GM12873 (cell line): Measurements from ENCODE around the gene CA10.

ENCODE experiments used
- TF ChIP-seq, protein P1 (sequence below): IDR thresholded peaks from 2 replicates; pipeline ENCODE4 v1.5.1; 2012; ENCODE audit warnings: low read depth, mild to moderate bottlenecking, moderate library complexity, low read length, control low read depth; ENCODE audit not compliant: insufficient read depth; ENCODE audit errors: missing control alignments

Gene CA10

DNA sequence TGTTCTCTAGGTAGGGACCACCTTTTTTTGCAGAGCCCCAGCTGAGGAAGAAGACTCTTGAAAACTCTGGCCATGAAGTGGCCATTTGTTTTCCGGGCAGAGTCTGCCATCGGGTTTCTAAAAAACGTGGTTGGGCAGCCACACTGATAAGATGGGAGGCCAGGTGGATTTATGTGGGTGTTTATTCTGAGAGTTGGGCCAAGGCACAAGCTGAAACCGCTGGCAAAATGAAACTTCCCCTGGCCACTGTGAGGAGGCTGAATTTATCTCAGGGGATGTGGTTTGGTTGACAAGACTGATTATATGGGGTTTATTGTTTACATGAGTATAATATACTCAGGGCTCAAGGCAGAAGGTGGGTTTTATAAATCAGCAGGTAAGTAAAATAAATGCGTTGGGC is 476.4 kb downstream of the CA10 start:
- TF ChIP-seq, protein P1, sequence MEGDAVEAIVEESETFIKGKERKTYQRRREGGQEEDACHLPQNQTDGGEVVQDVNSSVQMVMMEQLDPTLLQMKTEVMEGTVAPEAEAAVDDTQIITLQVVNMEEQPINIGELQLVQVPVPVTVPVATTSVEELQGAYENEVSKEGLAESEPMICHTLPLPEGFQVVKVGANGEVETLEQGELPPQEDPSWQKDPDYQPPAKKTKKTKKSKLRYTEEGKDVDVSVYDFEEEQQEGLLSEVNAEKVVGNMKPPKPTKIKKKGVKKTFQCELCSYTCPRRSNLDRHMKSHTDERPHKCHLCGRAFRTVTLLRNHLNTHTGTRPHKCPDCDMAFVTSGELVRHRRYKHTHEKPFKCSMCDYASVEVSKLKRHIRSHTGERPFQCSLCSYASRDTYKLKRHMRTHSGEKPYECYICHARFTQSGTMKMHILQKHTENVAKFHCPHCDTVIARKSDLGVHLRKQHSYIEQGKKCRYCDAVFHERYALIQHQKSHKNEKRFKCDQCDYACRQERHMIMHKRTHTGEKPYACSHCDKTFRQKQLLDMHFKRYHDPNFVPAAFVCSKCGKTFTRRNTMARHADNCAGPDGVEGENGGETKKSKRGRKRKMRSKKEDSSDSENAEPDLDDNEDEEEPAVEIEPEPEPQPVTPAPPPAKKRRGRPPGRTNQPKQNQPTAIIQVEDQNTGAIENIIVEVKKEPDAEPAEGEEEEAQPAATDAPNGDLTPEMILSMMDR = no peak

DNA sequence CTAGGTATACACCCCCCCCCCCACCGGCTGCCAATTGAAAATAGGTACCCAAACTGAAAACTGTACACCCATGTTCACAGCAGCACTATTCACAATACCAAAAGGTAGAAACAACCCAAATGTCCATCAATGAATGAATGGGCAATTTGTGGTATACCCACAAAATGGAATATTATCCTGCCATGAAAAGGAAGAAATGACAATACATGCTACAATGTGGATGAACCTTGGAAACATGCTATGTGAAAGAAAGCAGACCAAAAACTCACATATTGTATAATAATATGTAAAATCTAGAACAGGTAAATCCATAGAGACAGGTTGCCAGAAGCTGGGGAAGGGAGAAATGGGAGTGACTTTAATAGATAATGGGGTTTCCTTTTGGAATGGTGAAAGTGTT is 480.6 kb downstream of the CA10 start:
- TF ChIP-seq, protein P1 = no peak

DNA sequence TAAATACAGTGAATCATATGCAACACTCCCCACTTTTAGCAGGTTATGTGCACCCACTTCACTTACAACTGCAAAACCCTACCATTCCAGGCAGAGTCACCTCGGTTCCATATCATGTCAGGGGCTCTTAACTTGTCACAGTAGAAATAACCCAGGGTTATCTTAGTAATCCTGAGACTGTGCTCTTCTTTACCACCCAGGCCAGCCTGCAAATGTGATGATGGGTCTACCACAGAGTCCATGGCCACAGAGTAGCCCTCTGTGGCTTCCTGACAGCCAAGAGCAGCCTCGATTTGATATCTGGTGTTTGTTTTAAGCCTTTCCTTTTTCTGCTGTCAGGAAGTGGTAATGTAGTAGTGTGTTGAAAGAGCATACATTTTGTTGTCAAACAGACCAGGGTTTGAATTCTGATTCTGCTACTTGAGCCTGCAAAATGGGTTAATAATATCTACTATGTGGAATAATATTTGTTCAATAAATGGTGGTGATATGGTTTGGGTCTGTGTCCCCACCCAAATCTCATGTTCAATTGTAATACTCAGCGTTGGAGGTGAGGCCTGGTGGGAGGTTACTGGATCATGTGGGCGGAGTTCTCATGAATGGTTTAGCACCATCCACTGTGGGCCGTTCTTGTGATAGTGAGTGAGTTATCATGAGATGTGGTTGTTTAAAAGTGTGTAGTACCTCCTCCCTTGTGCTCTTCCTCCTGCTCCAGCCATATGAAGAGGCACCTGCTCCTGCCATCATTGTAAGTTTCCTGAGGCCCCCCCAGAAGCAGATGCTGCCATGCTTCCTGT is 481.6 kb downstream of the CA10 start:
- TF ChIP-seq, protein P1 = no peak

DNA sequence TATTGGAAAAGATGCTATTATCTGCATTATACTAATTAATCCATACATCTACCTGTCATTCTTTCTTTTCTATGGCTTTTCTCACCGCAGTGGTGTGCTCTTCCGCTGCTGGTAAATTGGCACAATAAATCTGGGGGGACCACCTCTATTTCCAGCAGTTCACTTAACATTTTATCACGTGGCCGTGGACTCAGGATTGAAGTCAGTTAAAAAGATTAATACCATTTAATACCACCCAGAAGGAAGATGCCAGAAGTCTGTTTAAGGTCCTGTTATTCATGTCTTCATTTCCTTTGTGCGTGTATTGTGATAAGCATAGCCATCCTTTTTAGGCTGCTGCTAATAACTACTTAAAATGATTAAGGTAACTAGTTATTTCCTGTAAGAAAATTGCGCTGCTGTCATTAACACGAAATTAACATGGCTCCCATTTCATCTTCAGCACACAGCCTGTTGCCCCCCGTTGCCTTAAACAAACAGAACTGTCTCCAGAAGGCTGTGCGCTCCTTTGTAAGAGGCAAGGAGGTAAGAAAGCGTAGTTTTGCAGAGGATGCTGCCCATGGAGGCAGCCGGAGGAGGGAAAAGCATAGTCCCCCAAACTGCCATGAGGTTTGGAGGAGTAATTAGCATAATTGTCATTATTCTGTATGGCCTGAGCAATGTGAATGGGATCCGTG is 483.8 kb downstream of the CA10 start:
- TF ChIP-seq, protein P1 = no peak

DNA sequence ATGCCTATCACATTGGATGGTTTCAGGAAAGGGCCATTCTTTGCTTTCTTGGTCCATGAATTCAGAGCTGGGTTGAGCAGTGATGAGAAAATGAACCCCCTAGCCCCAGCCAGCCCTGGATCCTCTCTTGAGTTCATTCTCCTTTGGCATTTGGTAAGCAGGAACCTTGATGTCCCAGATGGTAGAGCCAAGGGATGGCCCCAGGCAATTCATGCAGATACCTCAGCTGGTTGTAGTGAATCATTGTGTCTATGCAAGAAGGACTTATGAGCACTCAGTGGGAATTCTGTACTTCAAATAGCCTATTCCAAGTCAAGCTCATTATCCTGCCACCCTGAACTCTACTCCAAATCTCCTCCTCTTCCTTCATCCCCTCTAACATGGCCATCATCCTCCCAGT is 485.4 kb downstream of the CA10 start:
- TF ChIP-seq, protein P1 = no peak

DNA sequence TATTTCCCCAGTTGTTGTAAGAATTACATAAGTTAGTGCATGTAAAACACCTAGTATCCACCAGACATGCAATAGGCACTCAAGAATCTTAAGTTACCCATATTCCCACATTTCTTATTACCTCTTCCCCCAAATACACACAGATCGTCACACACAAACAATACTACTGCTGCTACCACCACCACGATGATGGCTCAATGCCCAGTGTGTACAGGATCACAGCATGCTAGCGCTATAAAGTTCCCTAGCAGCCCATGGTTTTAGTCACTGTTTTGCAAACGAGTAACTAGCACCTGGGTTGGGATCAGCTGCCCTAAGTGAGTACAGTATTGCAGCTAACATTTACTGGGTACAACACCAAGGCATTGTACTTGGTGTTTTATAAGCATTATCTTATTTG is 486.4 kb downstream of the CA10 start:
- TF ChIP-seq, protein P1 = no peak

DNA sequence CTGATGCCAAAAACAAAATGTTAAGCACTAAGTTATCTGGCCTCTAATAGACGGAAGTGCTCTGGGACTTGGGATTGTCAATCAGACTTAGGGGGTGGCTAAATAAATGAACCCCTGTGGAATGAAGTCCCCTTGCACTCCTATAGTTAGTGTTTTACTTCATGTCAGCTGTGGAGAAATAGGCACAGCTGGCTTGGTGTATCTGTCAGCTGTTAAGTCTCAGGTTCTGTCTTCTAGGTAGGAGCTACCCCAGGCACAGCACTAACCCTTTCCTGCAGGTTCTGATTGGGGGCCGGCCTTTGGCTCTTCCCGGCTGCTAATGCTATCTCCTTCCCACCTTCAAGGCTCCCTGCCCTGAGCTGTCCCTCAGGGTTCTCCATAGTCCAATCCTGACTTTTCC is 487.6 kb downstream of the CA10 start:
- TF ChIP-seq, protein P1 = no peak
